Stimulated activated CD4-positive, alpha-beta T cell treated with anti-CD3 and anti-CD28 coated beads, Interleukin-15, amount 100 ng/mL, for 1 hour (primary cell): ENCODE data around the gene NAALADL2.

ENCODE experiments used
- DNase-seq, 2 donors: peaks; one replicate each; pipeline ENCODE4 v3.0.0-alpha.2; 2020; ENCODE audit warnings: low read depth in 1 of 2, low spot score in 1 of 2

NAALADL2 gene

DNA sequence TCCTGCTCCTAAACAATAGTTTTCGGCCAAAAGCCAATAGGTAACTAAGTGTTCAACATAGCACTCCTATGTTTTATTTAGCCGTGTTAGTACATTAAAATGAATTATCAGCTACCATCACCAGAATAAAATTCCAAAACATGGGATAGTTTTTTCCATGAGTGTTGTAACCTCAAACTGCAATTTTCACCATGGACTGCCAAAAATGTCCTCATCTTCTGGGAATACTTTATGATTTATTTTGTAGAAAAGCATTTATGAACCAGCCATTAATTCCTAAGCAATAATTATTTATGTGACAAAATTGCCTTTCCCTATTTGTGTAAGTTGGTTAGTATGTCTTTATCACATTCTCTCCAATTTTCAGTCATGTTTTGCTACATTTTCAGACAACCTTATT lies 438.1 kb downstream of the NAALADL2 start:
- DNase-seq, result no peak

DNA sequence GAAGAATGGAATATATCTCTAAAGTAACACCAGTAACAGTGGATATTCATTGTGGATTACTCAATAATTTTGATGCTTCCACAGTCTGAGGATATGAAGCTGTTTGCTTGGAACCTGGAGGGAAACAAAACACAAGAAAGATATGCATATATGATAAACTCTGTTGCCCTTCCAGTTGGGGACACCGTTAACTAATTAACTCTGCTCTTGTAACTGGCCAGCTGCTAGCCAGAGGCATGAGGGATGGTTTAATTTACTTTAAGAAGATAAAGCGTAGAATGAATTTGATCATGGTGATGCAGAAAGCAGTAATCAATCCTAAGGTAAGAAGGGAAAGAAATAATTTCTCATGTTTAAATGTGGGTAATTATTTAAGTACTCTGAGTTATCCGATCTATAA lies 442.6 kb downstream of the NAALADL2 start:
- DNase-seq, result no peak

- no peak for DNase-seq
Observed at GRCh38 chr3:175304404-175304803, 445.3 kb downstream of the NAALADL2 start.

DNA sequence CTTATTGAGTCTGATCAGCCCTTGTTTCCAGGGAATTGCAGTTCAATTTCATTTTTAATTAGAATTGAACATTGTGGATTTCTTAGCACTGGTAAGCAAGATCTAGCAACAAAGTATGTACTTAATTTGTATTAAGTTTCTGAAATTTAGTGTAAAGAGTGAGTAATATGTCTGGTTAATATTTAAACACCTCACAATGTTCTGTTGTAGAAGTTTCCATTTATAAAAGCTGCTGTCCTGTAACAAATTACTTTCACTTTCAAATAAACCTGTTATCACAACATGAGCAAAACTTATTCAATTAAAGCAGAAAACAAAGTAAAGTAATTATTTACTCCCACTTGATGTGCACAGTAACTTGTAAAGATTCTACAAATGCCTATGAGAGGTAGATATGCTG lies 448.5 kb downstream of the NAALADL2 start:
- no peak for DNase-seq

- DNase-seq, result no peak
Observed at GRCh38 chr3:175308097-175308496, 449.0 kb downstream of the NAALADL2 start.

DNA sequence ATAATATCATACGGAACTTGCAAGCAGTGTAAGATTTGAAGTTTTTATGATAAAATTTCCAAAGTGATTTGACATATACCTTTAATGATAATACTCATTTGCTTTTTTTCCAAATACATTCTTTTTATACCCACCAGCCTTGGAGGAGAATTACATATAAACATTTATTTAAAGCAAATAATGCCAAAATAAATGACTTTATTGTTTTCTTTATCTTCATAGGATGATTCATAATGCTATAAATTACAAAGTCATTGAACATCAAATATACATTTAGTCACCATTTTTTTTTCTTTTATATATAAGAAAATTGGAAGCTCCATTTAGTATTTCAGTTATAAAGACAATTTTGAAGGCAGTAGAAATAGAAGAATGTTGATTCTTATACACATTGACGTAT lies 450.9 kb downstream of the NAALADL2 start:
- DNase-seq, result no peak

- DNase-seq, result no peak
Observed at GRCh38 chr3:175311404-175311803, 452.3 kb downstream of the NAALADL2 start.

GRCh38 chr3:175311946-175312345 lies 452.8 kb downstream of the NAALADL2 start:
- DNase-seq, result no peak

GRCh38 chr3:175312791-175313190 lies 453.7 kb downstream of the NAALADL2 start:
- DNase-seq, result no peak

- DNase-seq, result no peak
Observed at GRCh38 chr3:175316799-175317198, 457.7 kb downstream of the NAALADL2 start.

GRCh38 chr3:175325440-175325839 lies 466.3 kb downstream of the NAALADL2 start:
- no peak for DNase-seq

DNA sequence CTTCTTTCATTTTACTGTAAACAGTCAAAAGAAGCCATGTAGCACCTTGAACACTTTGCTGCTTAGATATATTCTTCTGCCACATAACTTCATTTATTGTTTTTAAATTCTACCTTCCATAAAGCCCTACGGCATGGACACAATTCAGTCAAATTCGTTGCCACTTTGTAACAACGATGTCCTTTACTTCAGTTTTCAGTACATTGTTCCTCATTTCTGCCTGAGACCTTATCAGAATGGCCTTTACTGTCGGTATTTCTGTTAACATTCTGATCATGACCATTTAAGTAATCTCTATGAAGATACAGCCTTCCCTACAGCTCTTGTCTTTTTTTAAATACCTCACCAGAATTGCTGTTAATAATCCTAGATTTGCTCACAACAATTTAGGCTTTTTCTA lies 466.9 kb downstream of the NAALADL2 start:
- DNase-seq, result no peak

DNA sequence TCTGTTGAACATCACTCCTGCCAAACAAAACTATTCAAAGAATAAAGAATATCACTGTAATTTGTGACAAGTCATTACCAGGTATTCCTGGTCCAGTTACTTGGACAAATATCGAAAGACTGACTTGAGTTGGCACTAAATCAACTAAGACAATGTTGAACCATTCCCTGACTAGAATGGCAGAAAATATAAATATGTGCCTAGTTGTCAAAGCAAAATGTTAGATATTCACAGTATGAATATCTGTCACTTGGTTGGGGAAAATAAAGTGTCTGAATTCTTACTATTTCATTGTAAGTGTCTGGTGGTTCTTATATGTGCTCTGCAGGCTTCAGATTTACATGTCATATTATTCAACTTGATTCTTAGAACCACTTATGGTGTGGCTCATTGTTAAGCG lies 470.2 kb downstream of the NAALADL2 start:
- no peak for DNase-seq

DNA sequence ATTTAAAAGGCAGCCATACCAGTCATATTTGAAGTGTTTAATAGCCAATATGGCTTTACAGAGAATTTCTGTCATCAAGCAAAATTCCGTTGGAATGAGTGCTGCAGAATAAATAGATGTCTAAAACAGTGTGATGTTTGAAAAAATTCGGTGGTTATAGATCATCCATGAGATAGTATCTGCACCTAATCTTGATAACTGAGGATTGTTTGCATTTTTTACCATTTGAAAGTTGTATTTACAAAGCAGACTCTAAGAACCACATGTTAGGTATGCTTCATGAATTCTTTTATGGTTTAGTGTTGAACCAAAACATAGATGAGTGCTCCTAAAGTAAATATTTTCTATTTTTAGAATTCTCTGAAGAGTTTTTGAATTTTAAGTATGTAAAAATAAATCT lies 476.1 kb downstream of the NAALADL2 start:
- no peak for DNase-seq

DNA sequence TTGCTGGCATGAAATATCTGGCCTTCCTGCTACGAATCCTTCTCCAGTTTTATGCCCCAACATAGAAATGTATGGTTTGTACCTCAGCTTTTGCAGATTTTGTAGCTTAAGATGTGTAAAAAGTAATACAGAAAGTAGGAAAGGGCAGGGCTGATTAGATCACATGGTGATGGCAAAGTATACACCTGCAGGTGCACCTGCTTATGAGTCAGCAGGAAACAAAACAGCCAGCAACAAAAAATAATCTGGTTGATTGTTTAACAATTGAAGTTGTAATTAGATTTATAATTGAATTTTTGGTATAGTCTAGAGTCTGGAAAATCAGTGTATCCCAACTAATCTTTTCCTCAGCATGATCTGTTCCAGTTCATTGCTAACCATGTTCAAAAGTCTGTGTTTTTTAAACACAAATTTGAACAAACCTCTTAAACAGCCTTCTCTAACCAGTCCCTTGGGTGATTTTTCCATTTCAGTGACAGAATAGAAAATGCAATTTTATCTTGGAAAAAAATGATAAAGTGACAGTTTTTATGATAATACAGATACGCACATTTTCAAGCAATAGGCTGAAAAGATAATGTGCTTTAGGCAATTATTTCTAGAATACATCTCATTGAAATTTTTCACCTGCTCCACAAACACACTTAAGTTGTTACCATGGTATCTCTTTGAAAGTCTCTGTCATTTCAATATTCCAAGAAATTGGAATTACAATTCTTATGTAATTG lies 477.4 kb downstream of the NAALADL2 start:
- no peak for DNase-seq

DNA sequence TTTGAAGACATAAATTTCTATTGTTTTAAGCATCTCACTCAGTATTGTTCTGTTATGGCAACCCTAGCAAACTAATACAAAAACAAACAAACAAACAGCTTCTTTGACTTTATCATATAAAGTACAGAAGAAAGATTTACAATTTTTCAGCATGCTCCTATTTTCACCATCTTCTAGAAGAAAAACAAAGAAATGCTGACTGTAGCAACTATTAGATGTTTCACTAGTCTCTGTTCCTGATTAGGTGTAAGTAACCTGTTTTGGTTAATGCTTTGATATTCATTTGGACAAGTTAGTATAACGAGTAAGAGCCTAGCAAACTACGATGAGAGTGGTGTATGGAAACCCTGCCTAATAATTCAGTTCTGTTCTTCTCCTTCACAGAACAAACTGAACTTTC lies 478.5 kb downstream of the NAALADL2 start:
- no peak for DNase-seq

- DNase-seq, result no peak
Observed at GRCh38 chr3:175338775-175339535, 479.8 kb downstream of the NAALADL2 start.

GRCh38 chr3:175340338-175341015 lies 481.3 kb downstream of the NAALADL2 start:
- no peak for DNase-seq

DNA sequence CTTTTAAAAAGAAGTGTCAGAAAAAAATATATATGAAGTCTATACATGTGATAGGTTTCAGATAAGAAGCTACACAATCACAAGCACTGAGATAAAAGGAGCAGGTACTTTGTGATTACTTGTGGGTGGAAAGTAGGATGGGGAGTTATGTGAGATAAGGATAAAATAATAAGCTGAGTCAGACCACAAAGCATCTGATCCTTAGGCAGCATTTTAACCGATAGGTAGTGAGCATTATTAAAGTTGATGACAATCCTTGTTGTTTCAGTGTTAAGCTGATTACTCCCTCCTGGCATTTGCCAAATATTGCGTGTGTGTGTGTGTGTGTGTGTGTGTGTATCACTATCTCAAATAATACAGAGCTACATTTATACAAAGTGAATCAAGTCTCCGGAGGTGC lies 483.1 kb downstream of the NAALADL2 start:
- no peak for DNase-seq

DNA sequence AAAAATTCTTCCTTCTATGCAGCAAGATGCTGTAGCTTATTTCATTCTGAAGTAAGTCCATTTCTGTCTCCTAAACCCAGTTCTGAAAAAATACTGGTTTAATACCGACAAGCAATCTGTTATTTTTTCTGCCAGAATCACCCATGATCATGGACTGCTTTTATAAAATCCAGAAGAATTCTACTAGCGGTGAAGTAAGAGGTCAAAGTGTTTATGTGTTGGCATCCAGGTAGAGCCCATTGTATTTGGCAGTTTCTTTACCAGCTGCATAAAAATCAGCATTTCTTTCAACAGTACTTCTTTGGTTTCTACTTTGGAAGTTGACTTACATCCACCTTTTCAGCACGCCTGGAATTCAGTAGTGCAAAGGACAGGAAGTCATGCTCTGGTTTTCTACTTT lies 484.8 kb downstream of the NAALADL2 start:
- DNase-seq, result no peak

DNA sequence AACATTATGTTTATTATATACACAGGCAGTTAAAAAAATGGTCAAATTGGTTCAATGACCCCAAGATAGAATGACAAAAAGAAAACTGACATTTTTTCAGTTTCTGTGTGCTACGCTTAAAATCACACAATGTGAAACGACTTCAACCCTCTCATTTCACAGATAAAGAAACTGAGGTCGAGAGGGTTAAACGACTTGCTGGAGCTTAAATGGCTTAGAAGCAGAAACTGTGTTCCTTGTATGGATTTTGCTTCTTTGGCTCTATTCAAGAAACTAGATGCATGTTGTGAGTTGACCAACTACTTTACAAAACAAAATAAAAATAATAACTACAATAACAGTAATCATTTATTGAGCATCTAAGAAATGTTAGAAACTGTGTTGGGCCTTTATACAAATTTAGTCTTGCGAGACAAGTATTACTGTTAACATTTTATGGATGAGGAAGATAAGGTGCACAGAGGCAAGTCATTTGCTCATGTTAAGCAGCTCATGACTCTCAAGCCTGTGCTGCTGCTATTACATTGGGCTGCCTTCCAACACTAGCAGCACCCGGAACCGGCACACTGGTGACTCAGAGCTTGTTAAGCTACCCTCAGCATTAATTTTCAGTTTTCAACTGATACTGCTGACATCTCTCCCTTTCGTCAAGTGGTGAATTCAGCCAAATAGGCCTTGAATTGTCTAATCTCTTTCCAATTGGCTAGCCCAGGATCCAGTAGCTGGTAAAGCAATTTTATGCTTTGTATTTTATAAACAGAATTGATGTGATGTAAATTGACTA lies 487.6 kb downstream of the NAALADL2 start:
- no peak for DNase-seq
